Mesenteric fat pad (tissue), 1 donor: Measurements from ENCODE around the gene INF2. TPM values are rescaled to one million over a fixed set of nuclear protein-coding genes. Genes with fewer than 3 reads are reported as not detected.

Experiments
- DNase-seq: peaks from one replicate; pipeline ENCODE4 v3.0.0-alpha.2; 2020; ENCODE audit warnings: low spot score
- total RNA-seq: library from RNA; stranded (reverse); fragmentation: NEBNext Ultra II Directional; extraction: Animal tissue kit (Norgen Biotek cat#: 25700); gene quantifications from one replicate; pipeline ENCODE4 v1.2.1, GENCODE V29; 2021
- donor health status: DM: yes; HTN: yes; CAD: no.

Gene INF2
- total RNA-seq, 1 donor from 2014 or later: 160 TPM

DNA sequence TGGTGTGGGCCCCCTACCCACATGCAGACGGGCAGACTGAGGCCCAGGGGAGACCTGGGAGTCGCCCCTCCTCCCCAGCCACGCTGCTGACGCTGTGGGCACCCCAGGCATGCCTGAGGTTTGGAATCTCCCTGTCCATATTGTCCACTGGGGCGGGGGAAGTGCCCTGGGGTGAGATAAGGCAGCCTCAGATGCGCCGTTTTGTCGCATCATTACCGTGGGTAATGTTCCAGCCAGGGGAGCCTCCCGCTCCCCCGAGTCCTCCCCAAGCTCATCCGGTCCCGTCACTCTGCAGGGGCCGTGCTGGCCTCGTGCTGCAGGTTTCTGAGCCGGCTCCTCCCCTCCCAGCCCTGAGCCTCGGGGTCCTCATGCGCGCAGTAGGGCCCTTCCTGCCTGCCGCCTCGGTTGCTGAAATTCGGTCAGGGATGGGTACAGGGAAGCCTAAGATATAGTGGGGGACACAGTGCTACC, 11.4 kb downstream of the INF2 start:
- DNase-seq: no peak

- DNase-seq: no peak
These were observed 12.1 kb downstream of the INF2 start for GRCh38 chr14:104701383-104702076.

GRCh38 chr14:104702106-104702505, 12.7 kb downstream of the INF2 start:
- no peak for DNase-seq

GRCh38 chr14:104702673-104703072, 13.3 kb downstream of the INF2 start:
- DNase-seq: no peak

- no peak for DNase-seq
These were observed 13.9 kb downstream of the INF2 start for GRCh38 chr14:104703269-104703668.

DNA sequence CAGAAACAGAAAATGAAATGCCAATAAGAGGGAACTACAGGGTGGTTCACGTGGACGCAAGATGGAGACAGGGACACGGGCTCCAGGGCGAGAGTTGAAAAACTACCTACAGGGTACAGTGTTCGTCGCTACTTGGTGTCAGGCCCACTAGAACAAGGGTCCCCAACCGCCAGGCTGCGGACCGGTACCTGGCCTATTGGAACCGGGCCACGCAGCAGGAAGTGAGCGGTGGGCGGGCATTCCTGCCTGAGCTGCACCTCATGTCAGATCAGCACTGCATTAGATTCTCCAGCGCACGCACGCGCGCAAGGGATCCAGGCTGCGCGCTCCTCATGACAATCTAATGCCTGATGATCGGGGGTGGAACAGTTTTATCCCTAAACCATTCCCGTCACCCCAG, 14.8 kb downstream of the INF2 start:
- DNase-seq: no peak

- DNase-seq: no peak
These were observed 16.1 kb downstream of the INF2 start for GRCh38 chr14:104705340-104706047.

GRCh38 chr14:104706733-104707607, 17.6 kb downstream of the INF2 start:
- no peak for DNase-seq

GRCh38 chr14:104707608-104708595, 18.5 kb downstream of the INF2 start:
- no peak for DNase-seq

DNA sequence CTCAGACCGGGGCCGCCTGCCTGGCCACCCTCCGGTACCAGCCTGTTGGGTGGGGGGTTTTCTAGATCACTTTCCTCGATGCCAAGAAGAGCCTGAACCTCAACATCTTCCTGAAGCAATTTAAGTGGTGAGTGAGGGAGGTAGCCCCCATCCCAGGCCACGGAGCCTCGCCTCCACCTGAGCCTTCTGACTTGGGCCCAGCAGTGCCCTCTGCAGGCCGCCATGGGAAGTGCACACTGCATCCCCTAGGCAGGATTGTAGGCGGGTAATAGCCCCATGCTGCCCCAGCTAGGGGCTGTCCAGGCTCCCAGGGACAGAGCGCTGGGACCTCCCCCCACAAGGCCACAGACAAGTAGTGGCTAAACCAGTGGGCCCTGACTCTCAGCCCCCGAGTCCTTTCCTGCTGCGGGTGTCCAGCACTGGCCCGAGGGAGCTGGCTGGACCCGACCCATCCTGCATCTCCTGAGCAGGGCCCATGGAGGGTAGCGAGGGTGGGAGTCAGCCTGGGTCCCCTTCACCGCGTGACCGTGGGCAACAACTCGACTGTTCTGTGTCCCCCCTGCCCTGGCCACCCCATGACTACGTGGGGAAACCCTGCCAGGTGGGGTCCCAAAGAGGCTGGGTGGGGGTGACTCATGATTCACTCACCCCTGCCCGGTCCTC, 19.3 kb downstream of the INF2 start:
- DNase-seq: no peak

DNA sequence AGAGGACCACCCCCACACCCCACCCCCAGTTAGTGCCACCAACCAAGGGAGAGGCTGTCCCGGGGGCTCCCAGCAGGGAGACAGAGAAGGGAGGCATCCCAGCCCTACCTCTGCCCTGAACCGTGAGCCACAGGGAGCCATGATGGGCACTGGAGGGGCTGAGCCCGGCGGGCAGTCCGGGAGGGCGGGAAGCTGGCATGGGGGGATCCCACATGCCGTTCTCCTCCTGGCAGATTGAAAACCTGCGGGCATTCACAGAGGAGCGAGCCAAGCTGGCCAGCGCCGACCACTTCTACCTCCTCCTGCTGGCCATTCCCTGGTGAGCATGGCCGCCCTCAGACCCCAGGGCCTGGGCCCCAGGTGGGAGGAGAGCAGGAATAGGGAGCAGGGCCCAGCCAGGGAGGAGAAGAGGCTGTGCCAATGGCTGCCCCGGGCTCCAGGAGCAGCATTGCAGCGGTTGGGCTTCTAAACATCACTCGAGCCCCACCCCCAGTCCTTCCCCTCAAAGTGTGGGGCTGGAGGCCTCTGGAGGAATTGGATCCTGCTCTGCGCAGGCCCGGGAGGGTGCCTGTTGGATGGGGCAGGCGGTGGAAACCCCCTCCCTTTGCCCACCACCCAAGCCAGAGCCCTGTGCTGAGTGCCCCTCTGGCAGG, 20.1 kb downstream of the INF2 start:
- DNase-seq: no peak

DNA sequence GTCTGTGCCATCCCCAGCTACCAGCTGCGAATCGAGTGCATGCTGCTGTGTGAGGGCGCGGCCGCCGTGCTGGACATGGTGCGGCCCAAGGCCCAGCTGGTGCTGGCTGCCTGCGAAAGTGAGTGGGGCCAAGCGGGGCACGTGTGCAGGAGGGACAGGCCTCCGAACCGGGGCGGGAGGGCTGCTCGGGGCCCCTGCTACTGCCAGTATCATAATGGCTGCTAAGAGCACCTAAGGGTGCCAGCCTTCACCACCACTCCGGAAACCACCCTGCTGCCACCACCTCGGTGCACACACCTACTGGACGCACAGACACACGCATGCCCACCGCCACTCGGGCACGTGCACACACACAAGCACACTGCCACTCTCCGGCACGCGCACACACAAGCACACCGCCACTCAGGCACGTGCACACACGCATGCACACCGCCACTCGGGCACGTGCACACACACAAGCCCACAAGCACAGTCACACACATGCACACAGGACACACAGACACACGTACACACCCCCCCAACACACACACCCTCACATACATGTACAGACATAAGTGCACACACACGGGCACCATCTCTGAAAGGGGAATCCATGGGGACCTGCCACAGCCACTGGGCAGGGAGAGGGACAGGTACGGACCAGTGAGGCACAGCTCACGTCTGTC, 20.8 kb downstream of the INF2 start:
- no peak for DNase-seq

DNA sequence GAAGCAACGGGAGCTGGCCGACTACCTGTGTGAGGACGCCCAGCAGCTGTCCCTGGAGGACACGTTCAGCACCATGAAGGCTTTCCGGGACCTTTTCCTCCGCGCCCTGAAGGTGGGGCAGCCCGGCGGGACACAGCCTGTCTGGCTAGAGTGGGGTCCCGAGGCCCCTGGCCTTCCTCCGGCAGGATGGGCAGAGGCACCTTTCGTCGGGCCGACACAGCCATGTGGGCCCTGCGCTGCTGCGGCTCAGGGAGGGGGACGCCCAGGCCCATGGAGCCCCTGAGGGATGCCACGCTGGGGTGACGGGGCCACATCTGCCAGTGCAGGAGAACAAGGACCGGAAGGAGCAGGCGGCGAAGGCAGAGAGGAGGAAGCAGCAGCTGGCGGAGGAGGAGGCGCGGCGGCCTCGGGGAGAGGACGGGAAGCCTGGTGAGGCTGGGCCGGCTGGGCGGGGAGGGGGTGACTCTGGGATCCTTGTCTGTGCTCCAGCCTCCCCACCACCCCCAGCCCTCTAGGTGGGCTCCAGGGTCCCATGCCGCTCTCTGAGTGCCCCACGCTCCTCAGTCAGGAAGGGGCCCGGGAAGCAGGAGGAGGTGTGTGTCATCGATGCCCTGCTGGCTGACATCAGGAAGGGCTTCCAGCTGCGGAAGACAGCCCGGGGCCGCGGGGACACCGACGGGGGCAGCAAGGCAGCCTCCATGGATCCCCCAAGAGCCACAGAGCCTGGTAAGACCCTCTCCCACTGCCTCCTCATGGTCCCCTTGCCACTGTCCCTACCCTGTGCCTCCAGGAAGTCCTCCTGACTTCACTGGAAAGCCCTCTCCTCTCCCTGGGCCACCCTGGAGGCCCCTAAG, 23.7 kb downstream of the INF2 start:
- DNase-seq: no peak

- DNase-seq: no peak
These were observed 24.6 kb downstream of the INF2 start for GRCh38 chr14:104714066-104714465.

GRCh38 chr14:104714681-104715080, 25.3 kb downstream of the INF2 start:
- no peak for DNase-seq

- no peak for DNase-seq
These were observed 26.0 kb downstream of the INF2 start for GRCh38 chr14:104715416-104715815.

DNA sequence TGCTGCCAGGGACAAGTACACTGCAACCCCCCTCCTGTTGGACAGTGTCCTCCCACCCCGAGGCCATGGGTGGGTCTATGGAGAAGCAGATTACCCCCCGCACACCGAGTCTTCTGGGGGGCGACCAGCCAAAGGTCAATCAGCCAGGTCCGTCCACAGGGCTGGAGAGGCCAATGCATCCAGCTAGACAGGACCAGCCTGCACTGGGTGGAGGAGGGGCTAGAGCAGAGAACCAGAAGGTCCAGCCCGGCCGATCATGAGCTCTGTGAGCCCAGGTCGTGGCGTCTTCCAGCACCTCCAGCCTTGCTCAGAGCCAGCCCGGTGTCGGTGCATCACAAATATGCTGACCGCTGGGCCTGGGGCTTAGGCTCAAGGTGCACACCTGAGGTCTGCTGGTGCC, 26.5 kb downstream of the INF2 start:
- no peak for DNase-seq

DNA sequence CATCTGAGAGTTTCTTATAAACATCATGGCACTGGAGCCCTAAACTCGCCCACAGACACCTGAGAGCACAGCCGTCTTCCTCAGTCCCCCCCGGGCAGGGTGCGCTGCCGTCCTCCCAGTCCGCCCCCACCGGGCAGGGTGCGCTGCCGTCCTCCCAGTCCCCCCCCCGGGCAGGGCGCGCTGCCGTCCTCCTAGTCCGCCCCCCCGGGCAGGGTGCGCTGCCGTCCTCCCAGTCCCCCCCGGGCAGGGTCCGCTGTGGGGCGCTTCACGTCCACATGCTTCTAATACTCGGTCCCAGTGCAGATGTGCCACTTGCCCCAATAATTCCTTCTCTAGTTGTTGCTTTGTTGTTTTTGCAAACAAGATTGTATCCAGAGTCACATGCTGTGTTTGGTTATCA, 27.7 kb downstream of the INF2 start:
- no peak for DNase-seq
